GM18502 (cell line): Measurements from ENCODE around the gene THBD.

ENCODE experiments used
- ATAC-seq: cut with Tn5 transposase; IDR thresholded peaks from one replicate; pipeline ENCODE4 v1.9.1; 2021; ENCODE audit warnings: mild to moderate bottlenecking; ENCODE audit not compliant: unreplicated experiment, poor library complexity

Gene THBD

GRCh38 chr20:23018941-23019340 is 30.5 kb downstream of the THBD start:
- no peak for ATAC-seq

- ATAC-seq, result no peak
Observed at GRCh38 chr20:23018432-23018831, 31.0 kb downstream of the THBD start.

- ATAC-seq, result no peak
Observed at GRCh38 chr20:23017516-23017915, 32.0 kb downstream of the THBD start.

GRCh38 chr20:23013429-23013828 is 36.0 kb downstream of the THBD start:
- ATAC-seq, result no peak

GRCh38 chr20:23011008-23011721 is 38.3 kb downstream of the THBD start:
- ATAC-seq, result no peak

GRCh38 chr20:23010096-23010495 is 39.4 kb downstream of the THBD start:
- no peak for ATAC-seq

- no peak for ATAC-seq
Observed at GRCh38 chr20:23009636-23010035, 39.8 kb downstream of the THBD start.

- ATAC-seq, result no peak
Observed at GRCh38 chr20:23008667-23009066, 40.8 kb downstream of the THBD start.

- ATAC-seq, result no peak
Observed at GRCh38 chr20:23007886-23008655, 41.4 kb downstream of the THBD start.

- no peak for ATAC-seq
Observed at GRCh38 chr20:23007462-23007861, 42.0 kb downstream of the THBD start.

GRCh38 chr20:23005776-23006175 is 43.7 kb downstream of the THBD start:
- ATAC-seq, result no peak

GRCh38 chr20:23003881-23004460 is 45.5 kb downstream of the THBD start:
- ATAC-seq, result no peak

GRCh38 chr20:23003077-23003635 is 46.3 kb downstream of the THBD start:
- ATAC-seq, result no peak

GRCh38 chr20:23002276-23002675 is 47.2 kb downstream of the THBD start:
- ATAC-seq, result no peak

GRCh38 chr20:23000232-23000947 is 49.1 kb downstream of the THBD start:
- no peak for ATAC-seq

- no peak for ATAC-seq
Observed at GRCh38 chr20:22999756-23000155, 49.7 kb downstream of the THBD start.

GRCh38 chr20:22998476-22998875 is 51.0 kb downstream of the THBD start:
- ATAC-seq, result no peak

- no peak for ATAC-seq
Observed at GRCh38 chr20:22995923-22996322, 53.5 kb downstream of the THBD start.
